Measurements from ENCODE around the gene TRAFD1. TPM values are rescaled to one million over a fixed set of nuclear protein-coding genes. Genes with fewer than 3 reads are reported as not detected.

TRAFD1 gene
- total RNA-seq, 1 donor from 2014 or later, result 30.8 TPM

- no peaks in the 10 kb centered on the region for H3K27me3 ChIP-seq (ENCODE audit: control insufficient read depth in 3 of 3, insufficient read depth in 3 of 3, low read length in 3 of 3)
- no peak overlapping the region for H3K9ac ChIP-seq (ENCODE audit: low read depth in 1 of 3, low read length in 3 of 3)
- H3K4me3 ChIP-seq (ENCODE audit: low read length in 3 of 3), result no peak overlapping the region
- H3K36me3 ChIP-seq (ENCODE audit: control insufficient read depth in 3 of 3, insufficient read depth in 3 of 3, low read length in 3 of 3), result peaks cover 51 to 62% (median 59%) of the 10 kb centered on the region in 3 donors
- H3K4me1 ChIP-seq (ENCODE audit: control insufficient read depth in 3 of 3, insufficient read depth in 3 of 3, low read length in 3 of 3), result no peaks in the 10 kb centered on the region
- H3K9me3 ChIP-seq (ENCODE audit: control insufficient read depth in 3 of 3, low read length in 3 of 3), result no peaks in the 10 kb centered on the region
- no peak overlapping the region for H3K27ac ChIP-seq (ENCODE audit: low read depth, low read length)
These were observed 72.9 kb downstream of the TRAFD1 start for GRCh38 chr12:112198120-112198733.

- Histone ChIP-seq H3K36me3 (ENCODE audit: control insufficient read depth in 3 of 3, insufficient read depth in 3 of 3, low read length in 3 of 3) (peaks cover 48 to 62% (median 59%) of the 10 kb centered on the region in 3 donors), H3K27ac (ENCODE audit: low read depth, low read length) (no peak overlapping the region), H3K4me3 (ENCODE audit: low read length in 3 of 3) (no peak overlapping the region), H3K9me3 (ENCODE audit: control insufficient read depth in 3 of 3, low read length in 3 of 3) (no peaks in the 10 kb centered on the region), H3K4me1 (ENCODE audit: control insufficient read depth in 3 of 3, insufficient read depth in 3 of 3, low read length in 3 of 3) (no peaks in the 10 kb centered on the region), H3K9ac (ENCODE audit: low read depth in 1 of 3, low read length in 3 of 3) (no peak overlapping the region), H3K27me3 (ENCODE audit: control insufficient read depth in 3 of 3, insufficient read depth in 3 of 3, low read length in 3 of 3) (no peaks in the 10 kb centered on the region)
These were observed 73.8 kb downstream of the TRAFD1 start for GRCh38 chr12:112199136-112199535.

Small RNA genes within 50 kb of the gene (small RNA-seq; reads per million reads assigned to genes)
- gene RF00019, result not detected

Other genes with a start within 250 kb of the TRAFD1 start
- gene TMEM116, start 112.4 kb upstream of the TRAFD1 start, total RNA-seq, result 37.6 TPM
- gene ERP29, start 112.1 kb upstream of the TRAFD1 start, total RNA-seq, result 46.4 TPM
- gene NAA25, start 16.8 kb upstream of the TRAFD1 start, total RNA-seq, result 38.1 TPM

Data from skeletal muscle tissue (tissue), 5 donors.